ENCODE measurements around the gene KAZN.

- TF ChIP-seq TOX (CRISPR knock-in tag; IDR thresholded peaks at IDR 0.05; ENCODE audit: borderline replicate concordance) (no peak), PATZ1 (CRISPR knock-in tag; IDR thresholded peaks at IDR 0.05; ENCODE audit: borderline replicate concordance) (no peak), ZFP3 (CRISPR knock-in tag; IDR thresholded peaks at IDR 0.05) (no peak), SNAI2 (CRISPR knock-in tag; IDR thresholded peaks at IDR 0.05) (no peak), ESRRG (CRISPR knock-in tag; IDR thresholded peaks at IDR 0.05) (no peak), ZNF565 (CRISPR knock-in tag; conservative IDR thresholded peaks at IDR 0.05; ENCODE audit: low read depth) (no peak), ZC3H10 (CRISPR knock-in tag; IDR thresholded peaks at IDR 0.05) (no peak), TCF4 (CRISPR knock-in tag; IDR thresholded peaks at IDR 0.05; ENCODE audit: borderline replicate concordance) (no peak), CSRNP3 (CRISPR knock-in tag; IDR thresholded peaks at IDR 0.05) (no peak)
Measured at GRCh38 chr1:15148475-15148874, 550.0 kb downstream of the KAZN start.
